Nephron progenitor cell (in vitro differentiated cells): Measurements from ENCODE around the gene ZBTB20.

Experiments
- DNase-seq: peaks from one replicate; pipeline ENCODE4 v3.0.0; 2021
- H3K27ac Mint-ChIP-seq: 2 replicates; pipeline ENCODE4 v1.8.0; 2021; ENCODE audit warnings: mild to moderate bottlenecking, moderate library complexity, mixed read lengths
- H3K27me3 Mint-ChIP-seq: 2 replicates; pipeline ENCODE4 v1.8.0; 2021; ENCODE audit warnings: mild to moderate bottlenecking, low read depth, mixed read lengths; ENCODE audit not compliant: poor library complexity
- H3K36me3 Mint-ChIP-seq: 2 replicates; pipeline ENCODE4 v1.8.0; 2021; ENCODE audit warnings: low read depth, mixed read lengths
- H3K4me1 Mint-ChIP-seq: 2 replicates; pipeline ENCODE4 v1.8.0; 2021; ENCODE audit warnings: mixed read lengths
- H3K4me3 Mint-ChIP-seq: 2 replicates; pipeline ENCODE4 v1.8.0; 2021; ENCODE audit warnings: mild to moderate bottlenecking, moderate library complexity, mixed read lengths
- H3K9me3 Mint-ChIP-seq: 2 replicates; pipeline ENCODE4 v1.8.0; 2021; ENCODE audit warnings: mild to moderate bottlenecking, moderate library complexity, mixed read lengths
- CTCF ChIP-seq: fragments of 200-600 bp; sonication (generic); IDR thresholded peaks from 2 replicates; pipeline ENCODE4 v1.5.0; 2021; ENCODE audit warnings: antibody characterized with exemption

ZBTB20 gene

GRCh38 chr3:114608293-114608692 lies 538.8 kb downstream of the ZBTB20 start:
- H3K27ac Mint-ChIP-seq = no peak overlapping the region
- TF ChIP-seq CTCF = no peak
- H3K4me3 Mint-ChIP-seq = no peak overlapping the region
- peaks cover 14% of the 10 kb centered on the region for H3K4me1 Mint-ChIP-seq
- no peaks in the 10 kb centered on the region for H3K36me3 Mint-ChIP-seq
- no peak for DNase-seq
- no peaks in the 10 kb centered on the region for H3K27me3 Mint-ChIP-seq
- no peaks in the 10 kb centered on the region for H3K9me3 Mint-ChIP-seq

GRCh38 chr3:114606336-114606735 lies 540.8 kb downstream of the ZBTB20 start:
- Mint-ChIP-seq H3K36me3 (no peaks in the 10 kb centered on the region), H3K9me3 (no peaks in the 10 kb centered on the region), H3K27me3 (no peaks in the 10 kb centered on the region), H3K4me3 (no peak overlapping the region), H3K4me1 (peaks cover 11% of the 10 kb centered on the region), H3K27ac (no peak overlapping the region)
- no peak for DNase-seq
- no peak for TF ChIP-seq CTCF

DNA sequence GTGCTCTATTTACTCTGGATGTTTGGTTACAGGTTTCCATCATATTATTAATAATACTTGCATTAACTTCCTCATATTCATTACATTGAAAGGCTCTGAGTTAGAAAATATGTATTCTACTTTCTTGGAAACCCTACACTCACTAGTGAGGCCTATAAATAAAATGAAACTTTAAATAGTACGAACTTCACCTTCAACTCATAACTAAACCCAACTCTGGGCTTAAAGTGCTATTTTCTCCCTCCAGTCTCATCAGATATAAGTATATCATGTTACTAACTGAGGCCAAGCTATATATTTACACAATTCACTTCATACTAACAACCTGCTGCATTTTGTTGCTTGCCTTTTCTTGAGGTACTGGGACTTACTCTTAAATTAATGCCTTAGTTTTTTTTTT lies 546.5 kb downstream of the ZBTB20 start:
- Mint-ChIP-seq H3K4me1 (peaks cover under 1% of the 10 kb centered on the region), H3K27ac (no peak overlapping the region), H3K36me3 (no peaks in the 10 kb centered on the region), H3K9me3 (no peaks in the 10 kb centered on the region), H3K27me3 (no peaks in the 10 kb centered on the region), H3K4me3 (no peak overlapping the region)
- DNase-seq = no peak
- TF ChIP-seq CTCF = no peak

- Mint-ChIP-seq H3K9me3 (no peaks in the 10 kb centered on the region), H3K27ac (no peak overlapping the region), H3K4me1 (no peaks in the 10 kb centered on the region), H3K36me3 (no peaks in the 10 kb centered on the region), H3K27me3 (no peaks in the 10 kb centered on the region), H3K4me3 (no peak overlapping the region)
- TF ChIP-seq CTCF = no peak
- DNase-seq = no peak
These were observed 549.2 kb downstream of the ZBTB20 start for GRCh38 chr3:114597871-114598270.

- Mint-ChIP-seq H3K36me3 (no peaks in the 10 kb centered on the region), H3K4me3 (no peak overlapping the region), H3K4me1 (no peaks in the 10 kb centered on the region), H3K9me3 (no peaks in the 10 kb centered on the region), H3K27me3 (no peaks in the 10 kb centered on the region), H3K27ac (no peak overlapping the region)
- no peak for DNase-seq
- TF ChIP-seq CTCF = no peak
These were observed 550.1 kb downstream of the ZBTB20 start for GRCh38 chr3:114597012-114597411.

- Mint-ChIP-seq H3K27ac (no peak overlapping the region), H3K27me3 (no peaks in the 10 kb centered on the region), H3K36me3 (no peaks in the 10 kb centered on the region)
These were observed 550.9 kb downstream of the ZBTB20 start for GRCh38 chr3:114596147-114596546.

More at GRCh38 chr3:114596147-114596546, 550.9 kb downstream of the ZBTB20 start:
- no peaks in the 10 kb centered on the region for H3K4me1 Mint-ChIP-seq
- H3K4me3 Mint-ChIP-seq = no peak overlapping the region
- no peaks in the 10 kb centered on the region for H3K9me3 Mint-ChIP-seq
- DNase-seq = no peak
- no peak for TF ChIP-seq CTCF
